ENCODE results near the gene SYMPK. TPM values are rescaled to one million over a fixed set of nuclear protein-coding genes. Genes with fewer than 3 reads are reported as not detected.

SYMPK gene
- total RNA-seq, 1 donor: 37.1 TPM

DNA sequence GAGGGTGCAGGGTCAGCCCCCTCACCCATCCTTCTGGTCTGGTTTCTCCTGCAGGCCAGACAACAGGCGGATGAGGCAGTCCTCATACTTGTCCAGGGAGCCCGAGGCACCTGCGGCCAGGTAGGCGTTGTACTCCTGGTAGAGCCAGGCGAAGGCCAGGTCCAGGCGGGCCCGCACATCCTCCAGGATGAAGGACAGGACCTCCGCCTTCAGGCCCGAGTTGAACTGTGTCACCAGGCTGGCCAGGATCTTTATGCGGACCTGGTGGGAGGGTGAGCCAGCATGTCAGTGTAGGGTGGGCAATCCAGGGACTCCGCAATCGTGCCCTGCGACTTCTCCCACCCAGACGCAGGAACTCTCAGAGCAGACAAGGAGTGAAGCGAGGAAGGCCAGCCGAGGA, 34.0 kb downstream of the SYMPK start:
- TF ChIP-seq CTCF (IDR thresholded peaks at IDR 0.05; ENCODE audit: insufficient read depth, low read depth, low read length): no peak
- no peak for DNase-seq (ENCODE audit: low read depth)

DNA sequence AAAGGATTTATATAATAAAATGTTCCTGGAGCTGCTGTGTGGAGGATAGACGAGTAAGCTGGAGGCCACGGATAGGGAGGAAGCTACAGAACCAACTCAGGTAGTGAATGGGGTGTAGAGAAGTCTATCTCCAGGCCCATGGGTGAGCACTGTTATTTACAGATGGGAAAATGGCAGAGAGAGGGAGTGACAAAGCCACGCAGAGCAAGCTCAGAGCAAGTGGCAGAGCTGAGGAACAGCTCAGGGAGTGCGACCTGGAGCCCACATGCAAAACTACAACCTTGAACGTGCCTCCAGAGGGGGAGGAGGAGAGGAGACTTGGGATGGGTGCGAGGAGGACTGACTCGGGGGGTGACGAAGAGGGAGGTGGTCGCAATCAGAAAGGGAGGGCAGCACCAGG, 34.4 kb downstream of the SYMPK start:
- no peak for DNase-seq (ENCODE audit: low read depth)
- TF ChIP-seq CTCF (IDR thresholded peaks at IDR 0.05; ENCODE audit: insufficient read depth, low read depth, low read length): no peak
- no peak overlapping the region for H3K4me3 ChIP-seq (ENCODE audit: low read depth, low read length)

More for the DNA sequence above, 34.0 kb downstream of the SYMPK start:
- H3K4me3 ChIP-seq (ENCODE audit: low read depth, low read length): no peak overlapping the region

GRCh38 chr19:45827459-45828093, 35.4 kb downstream of the SYMPK start:
- no peak for DNase-seq (ENCODE audit: low read depth)
- H3K4me3 ChIP-seq (ENCODE audit: low read depth, low read length): no peak overlapping the region
- no peak for TF ChIP-seq CTCF (IDR thresholded peaks at IDR 0.05; ENCODE audit: insufficient read depth, low read depth, low read length)

DNA sequence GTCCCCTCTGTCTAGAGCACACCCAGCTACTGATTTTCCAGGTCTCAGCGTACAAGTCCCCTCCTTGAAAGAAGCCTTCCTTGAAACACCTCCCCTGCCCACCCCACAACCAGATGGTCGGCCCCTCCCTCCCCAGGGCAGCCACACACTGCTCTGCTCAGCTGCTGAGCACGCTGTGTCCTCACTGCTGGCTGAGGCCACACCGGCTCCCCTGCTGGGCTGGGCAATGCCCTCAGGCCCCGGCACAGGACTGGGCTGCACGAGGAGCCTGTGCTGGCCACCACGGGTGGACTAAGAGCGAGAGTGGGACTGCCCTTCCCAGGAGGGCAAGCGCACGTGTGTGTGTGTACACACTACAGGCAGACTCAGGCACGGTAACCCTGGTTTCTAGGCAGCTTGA, 36.0 kb downstream of the SYMPK start:
- no peak for TF ChIP-seq CTCF (IDR thresholded peaks at IDR 0.05; ENCODE audit: insufficient read depth, low read depth, low read length)

DNA sequence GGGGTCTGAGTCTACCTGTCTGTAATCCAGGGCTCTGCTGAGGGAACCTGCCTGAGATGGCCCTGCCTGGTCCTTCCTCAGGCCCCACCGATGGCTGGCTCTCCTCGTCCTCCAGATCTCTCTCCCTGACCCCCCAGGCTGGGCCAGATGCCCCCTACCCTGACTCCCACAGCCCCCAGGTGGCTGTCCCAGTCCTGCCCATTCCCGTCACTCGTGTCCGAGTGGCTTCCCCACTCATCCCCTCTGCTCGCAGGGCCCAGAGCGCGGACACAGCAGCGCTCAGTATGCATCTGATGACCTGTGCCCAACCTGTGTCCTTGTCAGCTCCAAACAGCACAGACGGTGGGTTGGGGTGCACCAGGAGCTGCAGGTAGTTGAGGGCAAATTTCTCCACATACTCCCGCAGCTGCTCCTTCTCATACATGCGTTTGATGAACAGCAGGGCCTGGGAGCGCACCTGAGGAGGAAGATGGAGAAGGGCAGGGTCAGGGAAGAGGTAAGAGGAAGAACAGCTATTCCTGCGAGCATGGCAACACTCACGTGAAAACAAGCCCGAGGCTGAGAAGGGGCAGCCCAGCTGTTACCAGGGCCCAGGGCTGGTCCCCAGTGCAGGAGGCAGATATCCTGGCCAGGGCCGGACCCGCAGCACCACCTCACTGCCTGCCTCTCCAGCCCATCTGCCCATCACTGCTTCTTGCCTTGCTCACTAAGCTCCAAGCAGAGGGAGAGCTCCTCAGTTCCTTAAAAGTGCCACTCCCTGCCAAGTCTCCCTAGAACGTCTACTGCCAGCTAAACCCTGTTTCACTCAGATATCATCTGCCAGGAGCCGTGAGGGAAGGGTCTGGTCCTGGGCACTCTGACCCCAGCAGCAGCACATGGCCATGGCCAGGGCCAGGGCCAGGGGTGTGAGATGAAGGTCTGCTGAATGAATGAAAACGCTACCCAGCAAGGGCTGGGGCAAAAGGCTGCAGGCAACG, 36.7 kb downstream of the SYMPK start:
- DNase-seq (ENCODE audit: low read depth): no peak
- H3K4me3 ChIP-seq (ENCODE audit: low read depth, low read length): no peak overlapping the region
- TF ChIP-seq CTCF (IDR thresholded peaks at IDR 0.05; ENCODE audit: insufficient read depth, low read depth, low read length): no peak

More for the DNA sequence above, 36.0 kb downstream of the SYMPK start:
- no peak for DNase-seq (ENCODE audit: low read depth)
- no peak overlapping the region for H3K4me3 ChIP-seq (ENCODE audit: low read depth, low read length)

- TF ChIP-seq CTCF (IDR thresholded peaks at IDR 0.05; ENCODE audit: insufficient read depth, low read depth, low read length): no peak
- H3K4me3 ChIP-seq (ENCODE audit: low read depth, low read length): no peak overlapping the region
- DNase-seq (ENCODE audit: low read depth): no peak
These were observed 37.7 kb downstream of the SYMPK start for GRCh38 chr19:45825263-45825605.
